Anterior cingulate cortex (tissue), 58 donors: ENCODE measurements around the gene PPP1R12A.

Experiments
- DNase-seq, 58 donors: peaks; one replicate each; lab custom pipeline; 2025; lab: John Stamatoyannopoulos, UW

Gene PPP1R12A

GRCh38 chr12:79776111-79776510 lies 158.8 kb downstream of the PPP1R12A start:
- DNase-seq, result no peak

DNA sequence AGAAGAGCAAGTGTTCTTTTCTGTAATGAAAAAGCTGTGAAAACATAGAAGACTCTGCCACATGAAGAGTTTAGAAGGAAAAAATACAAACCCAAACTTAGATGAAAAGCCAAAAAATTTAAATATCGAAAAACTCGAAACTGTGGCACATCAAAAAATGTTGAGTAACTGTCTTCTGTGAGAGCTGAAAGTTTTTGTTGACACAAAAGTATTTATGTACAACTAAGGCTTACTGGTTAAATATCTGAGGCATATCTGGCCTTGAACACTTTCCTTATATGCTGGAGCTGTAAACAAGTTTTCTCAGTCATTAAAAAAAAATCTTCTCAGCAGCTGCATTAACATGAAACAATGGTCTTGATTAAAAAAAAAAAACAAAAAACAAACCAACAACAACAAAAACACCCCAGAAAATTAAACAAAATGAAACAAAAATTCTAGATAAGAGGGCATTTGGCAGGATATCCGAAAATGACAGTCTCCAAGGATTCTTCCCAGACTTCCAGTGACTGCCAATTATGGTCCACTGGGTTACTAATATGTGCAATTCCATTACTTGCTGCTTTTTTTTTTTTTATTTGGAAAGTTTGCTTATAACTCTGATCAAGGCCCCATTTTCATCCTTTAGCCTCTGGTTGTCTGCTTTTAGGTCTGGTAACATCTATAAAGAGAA lies 159.4 kb downstream of the PPP1R12A start:
- no peak for DNase-seq

DNA sequence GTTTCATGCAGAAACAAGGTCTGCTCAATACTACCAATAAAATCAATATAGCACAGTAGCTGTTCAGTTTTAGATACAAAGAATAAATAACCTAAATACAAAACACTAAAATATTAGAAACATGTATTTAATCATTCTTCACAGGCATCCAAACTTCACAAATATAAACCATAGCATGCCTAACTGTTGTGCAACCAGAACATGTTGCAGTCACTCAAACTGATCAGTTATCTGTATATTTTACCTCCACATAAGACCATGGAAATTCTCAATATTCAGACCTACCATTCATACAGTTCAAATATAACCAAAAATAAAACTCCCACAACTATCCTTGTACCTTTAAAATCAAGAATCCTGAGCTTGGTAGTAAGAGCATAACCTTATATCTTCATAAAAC lies 161.0 kb downstream of the PPP1R12A start:
- DNase-seq, result no peak

DNA sequence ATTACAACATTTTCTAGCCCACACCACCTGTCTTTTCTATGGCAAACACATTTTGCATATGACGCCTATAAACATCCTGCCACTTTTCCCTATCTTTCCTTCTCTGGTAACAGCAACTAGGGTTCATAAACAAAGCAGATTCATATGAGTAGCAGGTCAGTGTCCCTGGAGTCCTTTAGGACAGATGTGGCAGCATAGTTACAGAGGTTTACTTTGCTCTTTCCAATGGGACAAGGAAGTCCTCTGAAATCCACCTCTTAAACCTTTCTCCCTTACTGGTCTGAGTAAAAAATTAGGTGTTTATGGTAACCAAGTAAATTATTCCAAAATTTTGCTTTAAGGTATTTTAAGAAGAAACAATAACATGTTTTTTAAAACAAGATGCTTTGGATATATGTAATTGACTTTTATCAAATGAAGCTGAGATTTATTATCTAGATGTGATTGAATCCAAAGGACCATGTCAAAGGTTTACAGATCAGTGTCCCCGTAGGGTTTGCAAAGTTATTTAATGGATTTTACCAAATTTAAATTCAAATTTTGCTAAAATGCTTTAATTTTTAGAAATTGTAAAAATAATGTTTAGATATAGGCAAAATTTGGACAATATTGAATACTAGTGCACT lies 164.9 kb downstream of the PPP1R12A start:
- DNase-seq, result no peak

- no peak for DNase-seq
Observed at GRCh38 chr12:79769189-79769859, 165.6 kb downstream of the PPP1R12A start.

GRCh38 chr12:79766705-79767464 lies 168.0 kb downstream of the PPP1R12A start:
- DNase-seq, result no peak

DNA sequence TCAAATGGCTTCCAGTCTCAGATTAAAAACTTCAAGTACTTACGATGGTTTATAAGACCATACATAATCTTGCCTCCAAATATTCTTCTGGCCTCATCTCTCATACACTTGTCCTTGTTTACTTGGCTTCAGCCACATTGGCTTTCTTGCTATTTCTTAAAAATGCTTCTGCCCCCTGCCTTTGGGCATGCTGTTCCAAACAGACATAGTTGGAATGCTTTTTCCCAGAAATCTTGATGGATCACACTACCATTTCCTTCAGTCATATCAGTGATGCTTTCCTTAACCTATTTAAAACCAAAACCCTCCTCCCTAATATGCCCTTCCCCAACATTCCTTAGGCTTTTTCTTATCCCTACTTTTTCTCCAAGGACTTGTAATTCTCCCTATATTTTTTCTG lies 169.7 kb downstream of the PPP1R12A start:
- no peak for DNase-seq

DNA sequence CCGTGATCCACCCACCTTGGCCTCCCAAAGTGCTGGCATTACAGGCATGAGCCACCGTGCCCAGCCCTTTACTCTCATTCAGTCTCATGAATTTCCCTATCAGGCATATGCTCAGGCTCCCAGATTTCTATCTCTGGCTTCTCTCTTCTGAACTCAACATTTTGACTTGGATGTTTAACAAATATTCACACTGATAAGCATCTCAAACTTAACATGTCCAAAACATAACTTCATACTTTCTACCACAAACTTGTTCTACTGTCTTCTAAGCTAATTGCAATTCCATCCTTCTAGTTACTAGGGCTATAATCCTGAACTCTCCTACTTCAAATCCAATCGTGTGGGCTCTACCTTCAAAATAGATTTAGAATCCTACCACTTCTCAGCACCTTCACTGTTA lies 170.3 kb downstream of the PPP1R12A start:
- DNase-seq, result no peak

DNA sequence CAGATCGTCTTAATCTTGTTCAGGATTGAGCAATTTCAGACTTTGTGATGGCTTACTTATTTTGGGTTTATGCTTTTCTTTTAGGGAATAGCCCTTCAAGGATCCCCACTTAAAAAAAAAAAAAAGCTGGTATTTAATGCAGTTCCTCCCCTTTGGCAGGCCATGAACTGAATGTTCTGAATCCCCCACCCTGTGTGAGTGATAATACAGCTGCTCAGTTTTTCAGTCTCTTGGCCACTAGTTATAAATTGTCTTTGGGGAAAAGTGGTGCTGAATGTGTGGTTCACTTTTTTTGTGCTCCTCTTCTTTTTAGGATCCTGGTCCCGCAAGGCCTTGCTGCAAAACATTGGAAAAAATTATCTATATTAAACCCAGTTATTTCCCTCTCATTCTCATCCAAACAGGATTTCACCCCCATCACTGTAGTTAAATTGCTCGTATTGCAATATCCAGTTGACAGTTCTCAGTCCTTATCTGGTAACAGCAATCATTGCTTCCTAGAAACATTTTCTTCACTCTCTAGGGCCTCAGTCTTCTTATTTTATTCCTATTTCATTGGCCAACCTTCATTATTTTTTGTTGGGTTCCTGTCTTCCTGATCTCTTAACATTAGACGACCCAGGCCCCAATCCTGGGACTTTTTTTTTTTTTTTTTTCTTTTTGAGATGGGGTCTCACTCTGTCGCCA lies 171.0 kb downstream of the PPP1R12A start:
- DNase-seq, result no peak

DNA sequence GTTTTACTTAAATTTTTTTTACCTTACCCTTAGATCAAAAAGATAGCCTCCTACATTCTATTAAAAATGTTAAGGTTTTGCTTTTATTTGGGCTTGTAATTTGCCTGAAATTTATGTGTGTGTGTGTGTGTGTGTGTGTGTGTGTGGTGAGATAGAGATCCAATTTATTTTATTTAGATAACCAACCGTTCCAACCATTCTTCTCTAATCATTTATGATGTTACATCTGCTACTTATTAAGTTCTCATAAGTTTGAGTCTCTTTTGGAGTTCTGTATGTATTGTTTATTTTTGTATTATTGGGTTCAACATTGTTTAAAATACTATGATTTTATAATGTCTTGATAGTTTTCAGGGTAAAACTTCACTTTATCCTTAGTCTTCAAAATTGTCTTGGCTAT lies 173.6 kb downstream of the PPP1R12A start:
- no peak for DNase-seq

DNA sequence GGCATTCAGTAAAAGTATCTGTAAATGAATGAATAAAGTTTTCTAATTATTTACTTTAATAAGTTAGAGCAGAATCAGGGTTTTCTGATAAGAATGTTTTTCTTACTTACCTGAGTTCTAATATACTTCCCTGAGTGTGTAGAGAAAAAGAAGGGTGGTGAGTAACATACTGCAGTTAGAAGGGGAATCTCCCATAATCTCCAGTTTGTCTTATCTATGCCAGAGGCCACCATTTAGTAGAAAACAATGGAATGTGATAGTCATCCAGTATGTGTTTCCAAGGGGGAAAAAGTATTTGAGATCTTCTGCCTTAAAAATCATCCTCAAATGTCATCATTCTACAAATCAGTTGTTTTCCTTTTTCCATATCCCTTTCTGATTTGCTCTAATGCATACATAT lies 187.6 kb downstream of the PPP1R12A start:
- no peak for DNase-seq

DNA sequence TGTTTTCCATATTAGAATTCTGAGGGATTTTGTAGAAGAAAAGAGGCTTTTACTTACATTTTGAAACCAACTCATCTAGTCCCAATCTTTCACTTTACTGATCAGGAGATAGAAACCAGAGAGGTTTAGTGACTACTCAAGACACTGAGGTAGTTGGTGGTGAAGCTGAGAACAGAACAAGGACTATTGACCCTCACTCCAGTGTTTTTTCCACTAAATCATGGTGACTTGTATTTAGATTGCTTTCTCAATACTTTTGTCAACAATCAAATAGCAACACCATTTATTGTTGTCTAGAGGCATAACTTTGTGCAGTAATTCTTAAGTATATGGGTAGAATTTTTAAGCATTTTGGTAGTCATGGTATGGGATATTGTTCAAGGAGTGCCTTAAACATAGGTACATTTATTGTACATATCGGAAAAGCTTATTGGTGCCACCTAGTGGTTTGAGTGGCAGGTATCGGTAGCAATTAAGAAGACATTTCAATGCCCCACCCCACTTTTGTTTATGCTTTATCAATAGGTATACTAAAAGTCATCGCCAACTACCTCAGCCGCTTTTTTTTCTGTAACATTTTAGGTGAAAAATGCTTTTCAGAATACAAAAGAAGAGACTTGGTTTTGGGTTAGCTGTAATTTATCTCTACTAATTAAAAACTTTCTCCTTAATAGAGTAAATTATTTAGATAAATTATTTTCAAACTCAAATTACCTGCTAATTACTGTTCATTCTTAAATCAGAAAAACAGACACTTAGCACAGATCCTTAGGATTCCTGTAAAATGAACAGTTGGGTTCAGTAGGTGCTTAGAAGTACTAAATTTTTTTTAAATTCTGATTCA lies 196.8 kb downstream of the PPP1R12A start:
- DNase-seq, result peak in 1 of 58 donors; percentile 5

- no peak for DNase-seq
Observed at GRCh38 chr12:79732638-79733037, 202.3 kb downstream of the PPP1R12A start.

GRCh38 chr12:79725987-79726386 lies 208.9 kb downstream of the PPP1R12A start:
- DNase-seq, result no peak
